Fibroblast of villous mesenchyme (primary cell): ENCODE measurements around the gene ENTPD2. TPM values are rescaled to one million over a fixed set of nuclear protein-coding genes. Genes with fewer than 3 reads are reported as not detected.

ENCODE experiments used
- DNase-seq: peaks from one replicate; pipeline ENCODE4 v3.0.0-alpha.2; 2010; ENCODE audit warnings: low read depth
- H3K4me3 ChIP-seq: 2 replicates; pipeline ENCODE4 v1.5.1; 2011; ENCODE audit warnings: low read depth, mild to moderate bottlenecking, low read length
- total RNA-seq: library from RNA; depleted of rRNA; stranded (reverse); fragments of >200 nt; gene quantifications from 2 replicates; pipeline ENCODE4 v1.2.3, GENCODE V29; 2012
- TF ChIP-seq, protein P1 (sequence below): IDR thresholded peaks from 2 replicates; pipeline ENCODE4 v1.5.1; 2012; ENCODE audit warnings: low read depth, mild to moderate bottlenecking, low read length; ENCODE audit not compliant: insufficient read depth

Gene ENTPD2
- not detected in 2 replicates for total RNA-seq

DNA sequence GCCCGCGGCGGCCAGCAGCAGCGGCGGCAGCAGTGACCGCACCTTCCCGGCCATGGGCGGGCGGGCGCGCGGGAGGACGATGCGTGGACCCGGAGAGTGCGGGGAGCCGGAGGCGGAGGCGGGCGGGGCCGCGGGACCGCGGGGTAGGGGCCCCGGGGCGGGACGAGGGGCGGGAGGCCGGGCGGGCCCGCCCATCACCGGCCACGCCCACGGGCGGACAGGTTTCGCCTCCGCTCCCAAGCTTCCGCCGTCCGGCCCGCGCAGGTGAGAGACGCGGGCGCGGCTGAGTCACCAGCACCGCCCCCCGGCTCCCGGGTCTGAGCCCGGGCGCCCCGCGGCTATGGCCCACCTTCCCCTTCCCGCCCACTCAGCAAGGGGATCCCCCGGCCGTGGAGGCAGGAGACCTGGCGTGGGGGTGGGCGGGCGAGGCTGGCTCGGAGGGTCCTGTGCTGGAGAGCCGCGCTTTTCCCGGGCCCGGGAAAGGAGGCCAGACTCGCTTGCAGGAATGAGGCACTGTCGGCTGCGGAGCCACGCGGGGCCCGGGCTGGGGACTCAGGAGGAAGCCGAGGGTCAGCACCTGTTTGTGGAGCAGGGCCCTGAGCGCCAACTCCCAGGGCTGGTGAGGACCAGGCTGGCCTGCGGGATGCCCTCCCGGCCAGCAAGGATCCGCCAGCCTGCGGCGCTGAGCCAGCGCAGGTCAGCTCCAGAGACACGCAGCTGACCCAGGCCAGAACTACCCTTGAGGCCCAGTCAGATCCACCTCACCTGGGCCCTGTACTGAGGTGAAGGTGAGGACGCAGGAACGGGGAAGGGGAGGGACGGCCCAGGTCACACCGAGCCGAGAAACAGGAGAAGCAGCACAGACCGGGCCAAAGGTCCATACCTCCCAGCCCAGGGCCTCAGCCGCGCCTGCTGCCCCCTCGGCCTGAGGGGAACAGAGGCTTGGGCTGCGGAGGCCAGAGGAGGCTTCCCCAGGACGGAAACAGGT, at the start of gene ENTPD2:
Gene ENTPD2 (minus strand): TSS at position 118 of the 988 bp plus-strand sequence. CDS start 64 bp downstream, at position 54.
- no peak for DNase-seq
- TF ChIP-seq, protein P1, sequence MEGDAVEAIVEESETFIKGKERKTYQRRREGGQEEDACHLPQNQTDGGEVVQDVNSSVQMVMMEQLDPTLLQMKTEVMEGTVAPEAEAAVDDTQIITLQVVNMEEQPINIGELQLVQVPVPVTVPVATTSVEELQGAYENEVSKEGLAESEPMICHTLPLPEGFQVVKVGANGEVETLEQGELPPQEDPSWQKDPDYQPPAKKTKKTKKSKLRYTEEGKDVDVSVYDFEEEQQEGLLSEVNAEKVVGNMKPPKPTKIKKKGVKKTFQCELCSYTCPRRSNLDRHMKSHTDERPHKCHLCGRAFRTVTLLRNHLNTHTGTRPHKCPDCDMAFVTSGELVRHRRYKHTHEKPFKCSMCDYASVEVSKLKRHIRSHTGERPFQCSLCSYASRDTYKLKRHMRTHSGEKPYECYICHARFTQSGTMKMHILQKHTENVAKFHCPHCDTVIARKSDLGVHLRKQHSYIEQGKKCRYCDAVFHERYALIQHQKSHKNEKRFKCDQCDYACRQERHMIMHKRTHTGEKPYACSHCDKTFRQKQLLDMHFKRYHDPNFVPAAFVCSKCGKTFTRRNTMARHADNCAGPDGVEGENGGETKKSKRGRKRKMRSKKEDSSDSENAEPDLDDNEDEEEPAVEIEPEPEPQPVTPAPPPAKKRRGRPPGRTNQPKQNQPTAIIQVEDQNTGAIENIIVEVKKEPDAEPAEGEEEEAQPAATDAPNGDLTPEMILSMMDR: no peak
- no peak within 1 kb of the TSS for H3K4me3 ChIP-seq

DNA sequence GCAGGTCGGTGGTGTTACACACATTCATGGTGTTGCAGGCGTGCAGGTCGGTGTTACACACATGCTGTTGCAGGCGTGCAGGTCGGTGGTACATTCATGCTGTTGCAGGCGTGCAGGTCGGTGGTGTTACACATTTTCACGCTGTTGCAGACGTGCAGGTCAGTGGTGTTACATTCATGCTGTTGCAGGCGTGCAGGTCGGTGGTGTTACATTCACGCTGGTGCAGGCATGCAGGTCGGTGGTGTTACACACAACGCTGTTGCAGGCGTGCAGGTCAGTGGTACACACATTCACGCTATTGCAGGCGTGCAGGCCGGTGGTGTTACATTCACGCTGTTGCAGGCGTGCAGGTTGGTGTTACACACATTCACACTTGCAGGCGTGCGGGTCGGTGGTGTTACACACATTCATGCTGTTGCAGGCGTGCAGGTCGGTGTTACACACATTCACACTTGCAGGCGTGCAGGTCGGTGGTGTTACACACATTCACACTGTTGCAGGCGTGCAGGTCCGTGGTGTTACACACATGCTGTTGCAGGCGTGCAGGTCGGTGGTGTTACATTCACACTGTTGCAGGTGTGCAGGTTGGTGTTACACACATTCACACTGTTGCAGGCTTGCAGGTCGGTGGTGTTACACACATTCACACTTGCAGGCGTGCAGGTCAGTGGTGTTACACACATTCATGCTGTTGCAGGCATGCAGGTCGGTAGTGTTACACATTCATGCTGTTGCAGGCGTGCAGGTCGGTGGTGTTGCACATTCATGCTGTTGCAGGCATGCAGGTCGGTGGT, 49.5 kb upstream of the ENTPD2 start:
- TF ChIP-seq, protein P1: no peak
- H3K4me3 ChIP-seq: no peak overlapping the region
- no peak for DNase-seq

DNA sequence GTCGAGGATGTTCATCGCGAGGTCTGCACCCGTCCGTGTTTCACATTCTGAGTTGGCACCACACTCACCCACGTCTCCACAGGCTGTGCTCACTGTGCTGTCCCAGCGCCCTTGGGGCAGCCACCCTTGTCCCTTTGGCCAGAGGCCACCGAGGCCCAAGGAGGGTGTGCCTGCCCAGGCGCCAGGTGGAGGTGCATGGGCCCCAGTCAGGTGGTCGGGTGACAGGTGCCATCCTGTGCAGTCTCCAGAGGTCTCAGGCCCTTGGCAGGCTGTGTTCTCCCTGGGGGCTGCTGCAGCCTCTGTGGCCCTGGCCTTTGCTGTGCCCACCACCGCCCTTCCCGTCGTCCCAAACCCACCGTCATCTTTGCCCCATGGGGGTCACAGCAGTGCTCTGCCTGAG, 45.4 kb upstream of the ENTPD2 start:
- H3K4me3 ChIP-seq: no peak overlapping the region
- TF ChIP-seq, protein P1: no peak
- DNase-seq: no peak

DNA sequence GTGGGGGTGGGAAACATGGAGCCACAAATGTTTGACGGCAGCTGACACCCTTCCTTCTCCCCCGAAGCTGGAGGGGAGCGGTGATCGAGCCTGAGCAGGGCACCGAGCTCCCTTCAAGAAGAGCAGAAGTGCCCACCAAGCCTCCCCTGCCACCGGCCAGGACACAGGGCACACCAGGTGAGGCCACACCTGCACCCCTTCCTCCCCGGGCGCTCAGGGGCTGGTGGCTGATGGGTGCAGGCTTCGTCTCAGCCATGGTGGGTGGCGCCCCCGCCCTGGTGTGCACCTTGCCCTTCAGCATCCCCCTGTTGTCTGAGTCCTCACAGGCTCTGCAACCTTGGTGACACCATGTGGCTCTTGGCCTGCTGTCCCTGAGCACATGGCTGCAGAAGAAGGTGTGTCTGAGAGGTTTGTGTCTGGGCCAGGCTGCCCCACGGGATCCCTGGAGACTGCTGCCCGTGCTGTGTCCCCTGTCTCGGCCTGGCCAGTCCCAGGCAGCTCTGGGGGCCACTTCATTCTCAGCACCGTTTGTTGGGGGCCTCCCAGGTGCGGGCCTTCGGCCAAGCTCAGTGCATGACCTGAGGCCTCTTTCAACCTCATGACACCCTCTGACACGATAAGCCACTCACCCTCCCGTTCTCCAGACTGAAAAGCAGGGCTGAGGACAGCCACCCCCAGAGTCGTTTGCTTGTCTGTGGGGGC, 44.1 kb upstream of the ENTPD2 start:
- H3K4me3 ChIP-seq: no peak overlapping the region
- DNase-seq: no peak
- TF ChIP-seq, protein P1: no peak

DNA sequence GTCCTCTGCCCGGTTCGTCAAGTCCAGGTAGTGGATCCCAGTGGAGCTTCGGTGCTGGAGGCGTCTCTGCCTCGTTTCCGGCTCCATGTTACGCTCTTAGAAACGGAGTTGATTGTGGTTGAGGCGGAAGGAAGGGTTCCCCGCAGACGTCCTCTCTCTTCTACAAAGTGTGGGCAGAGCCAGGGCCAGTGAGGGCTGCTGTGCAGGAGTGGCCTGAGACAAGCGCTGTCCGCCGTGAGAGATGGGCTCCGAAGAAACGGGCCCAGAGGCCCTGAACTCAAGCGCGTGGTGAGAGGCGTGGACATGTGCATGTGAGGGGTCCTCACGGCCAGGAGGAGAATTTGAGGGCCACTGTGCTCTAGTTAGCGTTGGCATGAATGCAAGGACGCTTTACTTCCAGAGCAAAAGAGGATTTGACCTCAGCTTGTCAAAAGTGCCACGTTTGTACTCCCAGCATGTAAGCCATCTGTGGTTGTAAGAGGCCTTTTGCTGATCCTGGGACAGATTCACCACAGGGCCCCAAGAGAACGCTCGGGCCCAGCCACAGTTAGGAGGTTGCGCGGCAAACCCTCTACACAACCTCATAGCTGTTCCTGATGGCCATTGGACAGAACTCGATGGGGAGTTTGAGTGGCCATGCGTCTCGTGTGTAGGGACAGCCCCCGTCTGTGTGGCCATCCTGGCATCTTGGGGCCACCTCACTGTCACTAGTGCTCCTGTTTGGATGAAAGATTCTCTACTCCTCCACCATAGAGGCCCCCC, 43.1 kb upstream of the ENTPD2 start:
- no peak overlapping the region for H3K4me3 ChIP-seq
- DNase-seq: no peak
- TF ChIP-seq, protein P1: no peak
